HG02943 (cell line): Measurements from ENCODE around the gene DNAH3.
"Not testable (repeated sequence)": the region's sequence is repeated elsewhere in the genome, so short reads cannot be mapped to it uniquely, and the experiment has no call there.

Source experiments
- ATAC-seq: cut with Tn5 transposase; IDR thresholded peaks from one replicate; pipeline ENCODE4 v1.9.1; 2021; ENCODE audit warnings: mild to moderate bottlenecking, low read depth, moderate library complexity; ENCODE audit not compliant: unreplicated experiment

The DNAH3 gene

GRCh38 chr16:21130811-21131210 is 19.8 kb downstream of the DNAH3 start:
- no peak for ATAC-seq

- ATAC-seq, result no peak
Observed at GRCh38 chr16:21128991-21129390, 21.7 kb downstream of the DNAH3 start.

- ATAC-seq, result no peak
Observed at GRCh38 chr16:21126518-21126917, 24.1 kb downstream of the DNAH3 start.

- no peak for ATAC-seq
Observed at GRCh38 chr16:21125191-21125590, 25.5 kb downstream of the DNAH3 start.

GRCh38 chr16:21120976-21121520 is 29.6 kb downstream of the DNAH3 start:
- no peak for ATAC-seq

GRCh38 chr16:21117567-21117966 is 33.1 kb downstream of the DNAH3 start:
- no peak for ATAC-seq

GRCh38 chr16:21116148-21116693 is 34.4 kb downstream of the DNAH3 start:
- ATAC-seq, result no peak

- ATAC-seq, result not testable (repeated sequence)
Observed at GRCh38 chr16:21115551-21115950, 35.1 kb downstream of the DNAH3 start.

GRCh38 chr16:21103941-21104860 is 46.4 kb downstream of the DNAH3 start:
- no peak for ATAC-seq

GRCh38 chr16:21101631-21102420 is 48.8 kb downstream of the DNAH3 start:
- no peak for ATAC-seq

- no peak for ATAC-seq
Observed at GRCh38 chr16:21100447-21100846, 50.2 kb downstream of the DNAH3 start.

- ATAC-seq, result no peak
Observed at GRCh38 chr16:21097151-21097550, 53.5 kb downstream of the DNAH3 start.

- ATAC-seq, result not testable (repeated sequence)
Observed at GRCh38 chr16:21094719-21095118, 55.9 kb downstream of the DNAH3 start.

- no peak for ATAC-seq
Observed at GRCh38 chr16:21092951-21093350, 57.7 kb downstream of the DNAH3 start.

GRCh38 chr16:21088646-21089538 is 61.8 kb downstream of the DNAH3 start:
- ATAC-seq, result no peak

- no peak for ATAC-seq
Observed at GRCh38 chr16:21088143-21088542, 62.5 kb downstream of the DNAH3 start.

- no peak for ATAC-seq
Observed at GRCh38 chr16:21084631-21085225, 65.9 kb downstream of the DNAH3 start.

- ATAC-seq, result no peak
Observed at GRCh38 chr16:21083729-21084268, 66.8 kb downstream of the DNAH3 start.

- ATAC-seq, result no peak
Observed at GRCh38 chr16:21081329-21081728, 69.3 kb downstream of the DNAH3 start.
